ENCODE results near the gene MS4A7.

MS4A7 gene

DNA sequence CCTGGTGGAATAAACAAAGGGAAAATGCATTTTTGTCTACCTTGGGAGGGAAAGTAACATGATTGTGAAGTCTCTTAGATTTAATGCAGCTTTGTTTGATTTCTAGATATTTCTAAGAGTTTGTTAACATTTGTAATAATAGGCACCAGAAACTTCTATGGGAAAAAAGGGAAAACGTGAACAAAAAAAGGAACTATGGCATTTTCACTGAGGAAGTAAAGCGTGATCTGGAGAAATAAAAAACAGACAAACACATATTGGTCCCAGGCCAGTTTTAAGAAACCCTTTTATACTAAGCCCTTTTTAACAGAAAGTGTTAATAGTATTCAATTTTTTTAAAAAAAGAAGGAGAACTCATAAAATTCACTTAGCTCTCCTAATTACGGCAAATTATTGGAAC, 6.9 kb upstream of the MS4A7 start:
- no peak for TF ChIP-seq CTCF (conservative IDR thresholded peaks at IDR 0.05; ENCODE audit: low read depth, low read length)
- no peaks in the 10 kb centered on the region for H3K27me3 ChIP-seq (ENCODE audit: insufficient read depth, low read depth)
- no peak overlapping the region for H2AFZ ChIP-seq (ENCODE audit: low read depth)
- H3K79me2 ChIP-seq (ENCODE audit: insufficient read depth, low read depth) = no peaks in the 10 kb centered on the region
- no peak overlapping the region for H3K27ac ChIP-seq
- peaks cover 13% of the 10 kb centered on the region for H3K4me1 ChIP-seq (ENCODE audit: low read depth, poor library complexity, severe bottlenecking)
- H3K4me3 ChIP-seq (IDR thresholded peaks at IDR 0.05; ENCODE audit: insufficient read depth, low read depth, low read length) = no peak overlapping the region
- H3K36me3 ChIP-seq (ENCODE audit: insufficient read depth) = no peaks in the 10 kb centered on the region
- H4K20me1 ChIP-seq (ENCODE audit: insufficient read depth) = no peaks in the 10 kb centered on the region
- no peak overlapping the region for H3K9ac ChIP-seq
- no peak overlapping the region for H3K4me2 ChIP-seq

DNA sequence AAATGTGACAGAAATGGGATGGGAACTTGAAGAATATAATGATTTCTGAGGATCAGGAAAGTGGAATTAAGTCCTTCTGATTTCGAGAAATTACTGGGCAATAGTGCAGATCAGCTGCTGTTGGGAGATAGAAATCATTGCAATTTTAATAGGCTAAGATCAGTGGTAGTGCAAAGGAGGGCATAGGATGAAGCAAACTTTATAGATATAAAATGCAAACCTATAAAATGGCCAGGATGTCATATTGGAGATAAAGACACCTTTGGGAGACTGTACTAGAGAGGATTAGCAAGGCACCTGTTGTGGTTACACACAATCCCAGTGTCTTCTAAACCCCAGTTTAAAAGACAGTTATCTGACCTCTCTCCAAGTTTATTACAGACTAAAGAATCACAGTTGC, 6.5 kb upstream of the MS4A7 start:
- Histone ChIP-seq H3K9ac (no peak overlapping the region), H3K27ac (no peak overlapping the region), H3K79me2 (ENCODE audit: insufficient read depth, low read depth) (no peaks in the 10 kb centered on the region), H3K4me3 (IDR thresholded peaks at IDR 0.05; ENCODE audit: insufficient read depth, low read depth, low read length) (no peak overlapping the region), H3K4me1 (ENCODE audit: low read depth, poor library complexity, severe bottlenecking) (peaks cover 8% of the 10 kb centered on the region), H4K20me1 (ENCODE audit: insufficient read depth) (no peaks in the 10 kb centered on the region), H2AFZ (ENCODE audit: low read depth) (no peak overlapping the region), H3K27me3 (ENCODE audit: insufficient read depth, low read depth) (no peaks in the 10 kb centered on the region), H3K36me3 (ENCODE audit: insufficient read depth) (no peaks in the 10 kb centered on the region), H3K4me2 (no peak overlapping the region)
- no peak for TF ChIP-seq CTCF (conservative IDR thresholded peaks at IDR 0.05; ENCODE audit: low read depth, low read length)

DNA sequence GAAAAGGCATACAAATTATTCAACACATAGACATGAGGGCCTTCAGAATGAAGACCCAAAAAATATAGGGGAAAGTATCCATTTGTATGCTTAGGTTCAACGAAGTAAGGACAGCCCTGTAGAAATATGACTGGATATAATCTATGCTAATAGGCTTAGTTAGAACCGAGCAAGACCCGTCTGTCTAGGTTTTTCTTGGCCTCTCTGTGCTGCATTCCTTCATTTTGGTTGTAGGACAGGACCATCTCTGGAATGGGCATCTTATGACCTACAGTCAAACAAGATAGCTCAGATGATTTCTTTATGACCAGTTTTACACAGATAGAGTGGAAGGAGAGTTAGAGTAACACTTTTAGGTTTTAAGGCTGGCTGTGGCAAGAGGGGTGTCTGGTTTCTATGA, 5.6 kb upstream of the MS4A7 start:
- Histone ChIP-seq H3K4me3 (IDR thresholded peaks at IDR 0.05; ENCODE audit: insufficient read depth, low read depth, low read length) (no peak overlapping the region), H4K20me1 (ENCODE audit: insufficient read depth) (no peaks in the 10 kb centered on the region), H3K79me2 (ENCODE audit: insufficient read depth, low read depth) (no peaks in the 10 kb centered on the region), H3K9ac (no peak overlapping the region), H3K27ac (no peak overlapping the region), H3K4me2 (no peak overlapping the region), H2AFZ (ENCODE audit: low read depth) (no peak overlapping the region), H3K4me1 (ENCODE audit: low read depth, poor library complexity, severe bottlenecking) (no peaks in the 10 kb centered on the region), H3K27me3 (ENCODE audit: insufficient read depth, low read depth) (no peaks in the 10 kb centered on the region), H3K36me3 (ENCODE audit: insufficient read depth) (no peaks in the 10 kb centered on the region)
- no peak for TF ChIP-seq CTCF (conservative IDR thresholded peaks at IDR 0.05; ENCODE audit: low read depth, low read length)

- no peak for TF ChIP-seq CTCF (conservative IDR thresholded peaks at IDR 0.05; ENCODE audit: low read depth, low read length)
- H3K4me3 ChIP-seq (IDR thresholded peaks at IDR 0.05; ENCODE audit: insufficient read depth, low read depth, low read length) = no peak overlapping the region
- H3K4me1 ChIP-seq (ENCODE audit: low read depth, poor library complexity, severe bottlenecking) = no peaks in the 10 kb centered on the region
- no peak overlapping the region for H2AFZ ChIP-seq (ENCODE audit: low read depth)
- H4K20me1 ChIP-seq (ENCODE audit: insufficient read depth) = no peaks in the 10 kb centered on the region
- no peaks in the 10 kb centered on the region for H3K27me3 ChIP-seq (ENCODE audit: insufficient read depth, low read depth)
- H3K27ac ChIP-seq = no peak overlapping the region
- H3K79me2 ChIP-seq (ENCODE audit: insufficient read depth, low read depth) = no peaks in the 10 kb centered on the region
- no peak overlapping the region for H3K9ac ChIP-seq
- H3K4me2 ChIP-seq = no peak overlapping the region
- no peaks in the 10 kb centered on the region for H3K36me3 ChIP-seq (ENCODE audit: insufficient read depth)
Observed at GRCh38 chr11:60375316-60375715, 3.0 kb upstream of the MS4A7 start.

GRCh38 chr11:60376601-60377000, 1.7 kb upstream of the MS4A7 start:
- no peaks in the 10 kb centered on the region for H3K27me3 ChIP-seq (ENCODE audit: insufficient read depth, low read depth)
- no peak overlapping the region for H3K4me2 ChIP-seq
- H4K20me1 ChIP-seq (ENCODE audit: insufficient read depth) = no peaks in the 10 kb centered on the region
- no peak overlapping the region for H2AFZ ChIP-seq (ENCODE audit: low read depth)
- no peak overlapping the region for H3K9ac ChIP-seq
- TF ChIP-seq CTCF (conservative IDR thresholded peaks at IDR 0.05; ENCODE audit: low read depth, low read length) = no peak
- no peak overlapping the region for H3K27ac ChIP-seq
- H3K79me2 ChIP-seq (ENCODE audit: insufficient read depth, low read depth) = no peaks in the 10 kb centered on the region
- no peaks in the 10 kb centered on the region for H3K4me1 ChIP-seq (ENCODE audit: low read depth, poor library complexity, severe bottlenecking)
- H3K4me3 ChIP-seq (IDR thresholded peaks at IDR 0.05; ENCODE audit: insufficient read depth, low read depth, low read length) = no peak overlapping the region
- H3K36me3 ChIP-seq (ENCODE audit: insufficient read depth) = no peaks in the 10 kb centered on the region
